HPDE6-E6E7 (cell line): Measurements from ENCODE around the gene IRF1.

Source experiments
- DNase-seq: peaks from one replicate; pipeline ENCODE4 v3.0.0; 2011; ENCODE audit warnings: missing footprints; ENCODE audit errors: extremely low spot score

The IRF1 gene

GRCh38 chr5:132474881-132475496, 15.6 kb downstream of the IRF1 start:
- DNase-seq, result no peak

- no peak for DNase-seq
These were observed 16.3 kb downstream of the IRF1 start for GRCh38 chr5:132474131-132474723.

GRCh38 chr5:132473668-132474067, 16.9 kb downstream of the IRF1 start:
- DNase-seq, result no peak

- no peak for DNase-seq
These were observed 17.5 kb downstream of the IRF1 start for GRCh38 chr5:132473019-132473531.

GRCh38 chr5:132472431-132472830, 18.1 kb downstream of the IRF1 start:
- DNase-seq, result no peak

- no peak for DNase-seq
These were observed 18.6 kb downstream of the IRF1 start for GRCh38 chr5:132471944-132472343.

- DNase-seq, result no peak
These were observed 19.2 kb downstream of the IRF1 start for GRCh38 chr5:132471151-132471907.

GRCh38 chr5:132470596-132470995, 20.0 kb downstream of the IRF1 start:
- DNase-seq, result no peak

- no peak for DNase-seq
These were observed 20.6 kb downstream of the IRF1 start for GRCh38 chr5:132470010-132470392.

- no peak for DNase-seq
These were observed 21.1 kb downstream of the IRF1 start for GRCh38 chr5:132469380-132470009.

GRCh38 chr5:132468656-132469379, 21.8 kb downstream of the IRF1 start:
- DNase-seq, result no peak

- no peak for DNase-seq
These were observed 23.1 kb downstream of the IRF1 start for GRCh38 chr5:132467287-132467984.

GRCh38 chr5:132466433-132467286, 23.9 kb downstream of the IRF1 start:
- peak; percentile 58 for DNase-seq

- DNase-seq, result no peak
These were observed 25.4 kb downstream of the IRF1 start for GRCh38 chr5:132465059-132465707.

- no peak for DNase-seq
These were observed 26.2 kb downstream of the IRF1 start for GRCh38 chr5:132464156-132464939.

GRCh38 chr5:132463811-132464155, 26.8 kb downstream of the IRF1 start:
- DNase-seq, result no peak

- no peak for DNase-seq
These were observed 27.5 kb downstream of the IRF1 start for GRCh38 chr5:132462856-132463745.

- no peak for DNase-seq
These were observed 28.2 kb downstream of the IRF1 start for GRCh38 chr5:132462333-132462732.
